NCI-H446 treated with DMSO at 0.1 percent for 48 hours (cell line): ENCODE measurements around the gene DYTN.
A peak's percentile ranks its signal among the peaks of the same experiment; 100 is the strongest.
"Not testable (repeated sequence)": the region's sequence is repeated elsewhere in the genome, so short reads cannot be mapped to it uniquely, and the experiment has no call there.

Source experiments
- DNase-seq: peaks from one replicate; lab custom pipeline; 2025; lab: John Stamatoyannopoulos, UW

DYTN gene

DNA sequence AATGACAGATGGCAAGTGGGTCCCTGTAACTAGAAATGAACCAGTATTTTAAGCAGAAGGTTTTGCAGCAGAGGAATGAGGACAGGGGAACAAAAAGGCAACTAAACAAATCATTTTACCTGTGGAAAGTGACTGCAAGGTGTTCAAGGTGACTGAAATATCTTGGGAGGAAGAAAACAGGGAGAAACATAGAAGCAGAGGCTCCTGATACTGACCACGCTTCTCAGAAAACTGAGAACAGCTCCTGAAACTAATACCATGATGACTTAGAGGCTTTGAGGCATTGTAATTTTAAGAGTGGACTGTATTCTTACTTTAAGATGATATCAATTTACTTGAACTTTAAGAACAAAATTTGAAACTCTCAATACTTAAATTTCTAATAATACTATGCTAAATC lies at the start of gene DYTN:
DYTN (minus strand) TSS at position 101 of the 400 bp plus-strand sequence. CDS start 117 bp downstream, outside the sequence.
- no peak for DNase-seq

DNA sequence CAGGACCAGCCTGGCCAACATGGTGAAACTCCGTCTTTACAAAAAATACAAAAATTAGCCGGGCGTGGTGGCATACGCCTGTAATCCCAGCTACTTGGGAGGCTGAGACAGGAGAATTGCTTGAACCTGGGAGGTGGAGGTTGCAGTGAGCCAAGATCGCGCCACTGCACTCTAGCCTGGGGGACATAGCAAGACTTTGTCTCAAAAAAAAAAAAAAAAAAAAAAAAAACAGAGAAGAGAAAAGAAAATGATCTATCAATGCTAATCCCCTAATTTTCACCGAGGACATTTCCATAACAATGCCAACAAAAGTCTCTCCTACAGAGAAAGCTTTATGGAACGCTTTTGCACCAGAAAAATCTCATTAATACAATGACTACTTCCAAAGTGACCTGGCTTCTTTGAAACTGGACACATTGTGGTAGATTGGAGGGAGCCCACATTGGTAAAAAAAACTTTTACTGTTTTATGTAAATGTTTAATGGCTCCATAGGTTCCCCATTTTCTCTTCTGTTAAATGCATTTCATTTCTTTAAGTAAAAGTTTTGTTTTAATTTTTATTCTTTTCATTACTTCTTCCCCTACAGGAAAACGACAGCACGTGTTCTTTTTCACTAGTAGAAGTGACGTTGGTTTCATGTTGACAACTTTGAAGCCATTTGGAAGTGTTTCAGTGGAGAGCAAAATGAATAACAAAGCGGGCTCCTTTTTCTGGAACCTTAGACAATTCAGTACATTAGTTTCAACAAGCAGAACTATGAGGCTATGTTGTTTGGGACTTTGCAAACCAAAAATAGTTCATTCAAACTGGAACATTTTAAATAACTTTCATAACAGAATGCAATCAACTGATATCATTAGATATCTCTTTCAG lies 48.1 kb upstream of the DYTN start:
- no peak for DNase-seq

GRCh38 chr2:206765242-206766056 lies 47.3 kb upstream of the DYTN start, which contains the start of the genes FASTKD2 and MDH1B:
TSS of gene FASTKD2 (plus strand) at chr2:206765606. CDS start at chr2:206766694, 1,088 bp downstream.
TSS of gene MDH1B (minus strand) at chr2:206765328. CDS start at chr2:206765271, 57 bp downstream.
- DNase-seq: peak; percentile 84

GRCh38 chr2:206764673-206765241 lies 46.6 kb upstream of the DYTN start:
- no peak for DNase-seq

- no peak for DNase-seq
Measured at GRCh38 chr2:206756816-206757215, 38.6 kb upstream of the DYTN start.

DNA sequence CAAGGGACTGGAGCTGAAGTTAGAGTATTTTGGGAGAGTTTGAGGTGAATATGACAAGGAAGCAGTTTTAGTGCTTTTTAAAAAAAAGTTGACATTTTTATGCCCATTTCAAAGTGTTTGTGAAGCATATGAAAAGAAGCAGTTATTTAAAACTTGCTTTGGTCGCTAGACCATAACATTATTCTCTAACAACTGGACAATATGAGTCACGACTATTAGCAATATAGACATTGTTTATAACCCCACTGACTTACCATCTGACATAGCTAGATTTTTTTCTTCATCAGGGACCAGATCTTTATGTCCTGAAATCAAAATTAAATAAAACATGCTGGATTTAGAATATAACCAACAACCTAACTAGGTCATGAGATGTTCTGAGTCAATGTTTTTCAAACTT lies 22.6 kb upstream of the DYTN start:
- no peak for DNase-seq

- no peak for DNase-seq
Measured at GRCh38 chr2:206739271-206739670, 21.1 kb upstream of the DYTN start.

DNA sequence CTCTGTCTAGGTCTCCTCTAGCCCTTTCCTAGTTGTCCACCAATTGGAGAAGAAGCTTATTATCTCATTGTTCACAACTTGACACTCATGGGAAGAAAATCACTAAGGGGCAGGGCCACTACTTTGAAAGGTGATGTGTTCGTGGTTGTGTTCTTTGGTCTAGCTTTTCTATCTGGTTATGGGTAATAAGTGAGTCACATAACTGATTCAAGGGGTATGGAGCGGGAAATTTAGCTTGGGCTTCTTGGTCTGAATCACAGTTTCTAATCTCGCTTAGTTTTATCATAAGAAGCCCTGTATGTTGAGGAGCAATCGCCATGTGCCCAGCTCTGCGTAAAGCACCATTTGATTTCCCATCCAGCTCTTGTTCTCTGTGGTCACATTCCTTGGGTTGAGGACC lies 18.7 kb upstream of the DYTN start:
- DNase-seq: no peak

DNA sequence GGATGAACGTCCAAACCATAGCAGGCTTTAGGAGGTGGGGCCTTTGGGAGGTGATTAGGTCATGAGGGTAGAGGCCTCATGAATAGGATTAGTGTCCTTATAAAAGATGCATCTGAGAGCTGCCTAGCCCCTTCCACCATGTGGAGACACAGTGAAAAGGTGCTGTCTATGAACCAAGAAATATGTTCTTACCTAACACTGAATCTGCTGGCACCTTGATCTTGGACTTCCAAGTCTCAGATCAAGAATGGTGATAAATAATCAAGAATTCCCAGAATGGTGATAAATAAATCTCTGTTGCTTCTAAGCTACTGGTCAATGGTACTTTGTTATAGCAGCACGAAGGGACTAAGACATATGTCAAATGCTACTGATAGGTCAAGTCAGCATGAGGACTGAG lies 15.1 kb upstream of the DYTN start:
- no peak for DNase-seq

- DNase-seq: no peak
Measured at GRCh38 chr2:206728277-206729199, 10.3 kb upstream of the DYTN start.

DNA sequence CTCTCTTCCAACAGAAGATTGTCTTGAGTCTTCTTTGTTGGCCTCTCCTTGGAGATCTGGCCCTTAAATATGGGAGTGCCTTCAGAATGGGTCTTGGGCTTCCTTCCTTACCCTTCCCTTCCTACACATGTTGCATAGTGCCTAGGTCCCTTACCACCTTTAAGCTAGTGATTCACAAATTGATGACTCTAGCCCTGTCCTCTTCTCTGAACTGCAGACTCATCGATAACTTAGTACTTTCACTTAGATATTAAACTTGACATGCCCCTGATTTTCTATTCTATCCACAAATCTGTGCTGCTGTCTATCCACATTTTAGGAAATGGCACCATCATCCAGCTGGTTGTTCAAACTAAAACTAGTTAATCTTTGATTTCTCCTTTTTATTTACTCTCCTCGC lies 9.1 kb upstream of the DYTN start:
- no peak for DNase-seq

GRCh38 chr2:206723288-206723687 lies 5.1 kb upstream of the DYTN start:
- DNase-seq: no peak

GRCh38 chr2:206721256-206721920 lies 3.2 kb upstream of the DYTN start:
- DNase-seq: no peak

DNA sequence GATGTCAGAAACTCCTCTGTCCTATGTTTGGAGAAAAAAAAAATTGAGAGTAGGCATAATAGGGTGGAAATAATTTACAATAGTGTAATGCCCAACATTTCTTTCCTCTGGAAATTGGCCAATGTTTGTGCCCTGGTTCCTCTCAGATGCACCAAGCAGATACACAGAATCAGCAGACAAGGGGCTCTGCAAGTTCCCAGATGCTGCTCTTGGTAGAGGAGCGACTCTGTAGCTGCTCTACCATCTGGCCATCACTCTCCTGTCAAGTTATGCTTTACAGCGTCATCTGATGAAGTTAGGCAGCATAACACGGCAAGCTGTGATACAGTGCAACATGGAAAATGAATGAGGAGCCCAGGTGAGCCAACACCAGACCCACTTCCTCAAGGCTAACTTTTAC lies 1.6 kb downstream of the DYTN start:
- no peak for DNase-seq

- not testable (repeated sequence) for DNase-seq
Measured at GRCh38 chr2:206715183-206715582, 3.0 kb downstream of the DYTN start.

- DNase-seq: no peak
Measured at GRCh38 chr2:206713746-206714145, 4.5 kb downstream of the DYTN start.

- no peak for DNase-seq
Measured at GRCh38 chr2:206708286-206708685, 9.9 kb downstream of the DYTN start.

DNA sequence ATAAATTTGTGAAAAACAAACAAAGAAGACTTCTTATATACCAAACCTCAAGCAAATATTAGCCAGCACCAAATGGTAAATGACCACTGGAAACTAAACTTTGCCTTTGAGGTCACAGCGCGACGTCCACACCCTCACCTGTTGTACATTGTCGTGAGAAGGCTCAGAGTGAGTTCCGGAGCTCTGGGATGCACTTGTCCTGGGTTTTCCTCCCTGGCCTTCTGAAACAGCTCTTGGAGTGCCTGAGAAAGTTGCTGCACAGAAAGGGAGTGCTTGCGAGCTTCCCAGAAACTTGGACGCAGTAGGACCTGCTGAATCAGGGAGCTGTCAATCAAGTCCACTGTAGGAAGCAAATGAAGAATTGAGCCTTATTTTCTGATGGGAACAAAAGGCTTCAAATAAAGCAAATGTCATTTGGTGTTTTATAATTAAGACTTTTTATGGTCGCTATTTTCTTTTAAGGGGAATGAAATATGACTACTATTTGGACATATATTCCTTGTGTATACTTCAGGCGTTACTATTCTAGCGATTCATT lies 11.0 kb downstream of the DYTN start:
- DNase-seq: no peak

GRCh38 chr2:206701952-206702605 lies 16.1 kb downstream of the DYTN start:
- DNase-seq: no peak

- DNase-seq: no peak
Measured at GRCh38 chr2:206700156-206700555, 18.0 kb downstream of the DYTN start.
